Endothelial cell of umbilical vein (primary cell): ENCODE measurements around the gene SLC38A4. TPM values are rescaled to one million over a fixed set of nuclear protein-coding genes. Genes with fewer than 3 reads are reported as not detected.

Experiments used
- Bru-seq: library from RNA; stranded (reverse); fragments of 400-500 nt; gene quantifications from one replicate; lab custom pipeline; 2021; lab: Mats Ljungman, UMichigan
- BruChase-seq, 2 experiments: library from RNA; stranded (reverse); fragments of 400-500 nt; gene quantifications; one replicate each; lab custom pipeline; 2021; lab: Mats Ljungman, UMichigan
- BruUV-seq: library from RNA; stranded (reverse); fragments of 400-500 nt; replicated peaks from 2 replicates; lab custom pipeline; 2021; lab: Mats Ljungman, UMichigan
- CTCF ChIA-PET: fragments of 300-600, 350-600 bp; sonication (Branson Sonifier 250); formaldehyde crosslinking; loops from one replicate; lab custom pipeline; 2021; ENCODE audit warnings: antibody characterized with exemption, inconsistent platforms; lab: Charles Lee
- POLR2A ChIA-PET: fragments of 300-600, 350-600 bp; sonication (Branson Sonifier 250); formaldehyde crosslinking; loops from one replicate; lab custom pipeline; 2021; ENCODE audit warnings: antibody characterized with exemption, inconsistent platforms; lab: Charles Lee
- DNase-seq: peaks from one replicate; pipeline ENCODE4 v3.0.0-alpha.2; 2011; ENCODE audit warnings: low read depth, low spot score
- FAIRE-seq: peaks from 2 replicates; lab custom pipeline; 2011; peaks lifted over from hg19 to GRCh38; lab: Jason Lieb, UNC
- H2AFZ ChIP-seq: 2 replicates; pipeline ENCODE4 v1.6.0; 2012; ENCODE audit warnings: low read depth, low read length, control low read depth, inconsistent platforms
- H3K27ac ChIP-seq: 2 replicates; pipeline ENCODE4 v1.5.1; 2011; ENCODE audit warnings: low read depth, mild to moderate bottlenecking, control low read depth, low read length, moderate library complexity; ENCODE audit not compliant: insufficient read depth
- H3K27me3 ChIP-seq, 2 experiments: 2 replicates each; pipeline versions ENCODE4 v1.6.0 to v1.6.1; 2011; ENCODE audit warnings: low read length in 2 of 2, mixed read lengths in 1 of 2; ENCODE audit not compliant: control insufficient read depth in 2 of 2, insufficient read depth in 2 of 2
- H3K36me3 ChIP-seq, 2 experiments: 2 replicates in 1 of 2; 3 replicates in 1 of 2; pipeline ENCODE4 v1.5.1; 2011; ENCODE audit warnings: low read length in 2 of 2, mild to moderate bottlenecking in 1 of 2, moderate library complexity in 1 of 2; ENCODE audit not compliant: control insufficient read depth in 2 of 2, insufficient read depth in 2 of 2; ENCODE audit errors: extremely low read depth in 1 of 2
- H3K4me1 ChIP-seq: 3 replicates; pipeline ENCODE4 v1.5.1; 2011; ENCODE audit warnings: mild to moderate bottlenecking, low read length; ENCODE audit not compliant: control insufficient read depth, insufficient read depth; ENCODE audit errors: extremely low read depth
- H3K4me2 ChIP-seq: 2 replicates; pipeline ENCODE4 v1.6.1; 2011; ENCODE audit warnings: low read length, control low read depth, mixed read lengths; ENCODE audit not compliant: insufficient read depth
- H3K4me3 ChIP-seq, 3 experiments: fragments of 200-600 bp in 1 of 3; sonication (generic), shearing (Covaris generic) in 1 of 3; replicated peaks in 1 of 3; 2 replicates each; pipeline ENCODE4 v1.5.1; 2011 to 2016; ENCODE audit warnings: control low read depth in 3 of 3, low read length in 3 of 3, mild to moderate bottlenecking in 2 of 3, inconsistent platforms in 1 of 3, low read depth in 1 of 3, moderate library complexity in 1 of 3; ENCODE audit not compliant: insufficient read depth in 1 of 3
- H3K79me2 ChIP-seq: 2 replicates; pipeline ENCODE4 v1.6.0; 2012; ENCODE audit warnings: low read length, inconsistent platforms; ENCODE audit not compliant: control insufficient read depth, insufficient read depth
- H3K9ac ChIP-seq: replicated peaks from 2 replicates; pipeline ENCODE3; 2011; ENCODE audit warnings: low read length, control low read depth; ENCODE audit not compliant: insufficient read depth; ENCODE audit errors: extremely low read depth
- H3K9me1 ChIP-seq: replicated peaks from 3 replicates; pipeline ENCODE4 v1.6.0; 2011; ENCODE audit warnings: mild to moderate bottlenecking, low read length; ENCODE audit not compliant: control insufficient read depth, insufficient read depth; ENCODE audit errors: extremely low read depth
- H3K9me3 ChIP-seq: replicated peaks from 2 replicates; pipeline ENCODE4 v1.5.1; 2012; ENCODE audit warnings: low read length, inconsistent platforms; ENCODE audit not compliant: control insufficient read depth, insufficient read depth
- H4K20me1 ChIP-seq: replicated peaks from 2 replicates; pipeline ENCODE3; 2011; ENCODE audit warnings: mild to moderate bottlenecking, low read length; ENCODE audit not compliant: control insufficient read depth, insufficient read depth; ENCODE audit errors: extremely low read depth
- CTCF ChIP-seq, 2 donors: IDR thresholded peaks; 1 replicate in 1 of 2; 2 replicates in 1 of 2; pipeline ENCODE4 v1.5.1; 2011; ENCODE audit warnings: low read length in 2 of 2, mild to moderate bottlenecking in 2 of 2, moderate library complexity in 2 of 2, control low read depth in 1 of 2, inconsistent platforms in 1 of 2, low read depth in 1 of 2; ENCODE audit not compliant: insufficient read depth in 1 of 2; ENCODE audit errors: extremely low read depth in 1 of 2
- EZH2 ChIP-seq: IDR thresholded peaks from 2 replicates; pipeline ENCODE4 v1.6.1; 2012; ENCODE audit warnings: borderline replicate concordance, low read depth, mild to moderate bottlenecking, moderate library complexity, low read length, inconsistent platforms; ENCODE audit not compliant: severe bottlenecking
- FOS ChIP-seq: IDR thresholded peaks from 2 replicates; pipeline ENCODE4 v1.6.1; 2011; ENCODE audit warnings: mild to moderate bottlenecking, low read length, moderate library complexity, borderline replicate concordance; ENCODE audit not compliant: insufficient read depth
- GATA2 ChIP-seq: IDR thresholded peaks from 2 replicates; pipeline ENCODE4 v1.7.0; 2011; ENCODE audit warnings: low read depth, mild to moderate bottlenecking, moderate library complexity, mixed read lengths, low read length; ENCODE audit not compliant: insufficient read length, insufficient read depth
- JUN ChIP-seq: IDR thresholded peaks from 2 replicates; pipeline ENCODE4 v1.6.1; 2011; ENCODE audit warnings: borderline replicate concordance, low read depth; ENCODE audit not compliant: insufficient read length, insufficient read depth
- MAX ChIP-seq: IDR thresholded peaks from 2 replicates; pipeline ENCODE4 v1.6.1; 2011; ENCODE audit not compliant: insufficient read depth, insufficient read length
- MYC ChIP-seq: IDR thresholded peaks from one replicate; pipeline ENCODE4 v1.6.1; 2011; ENCODE audit warnings: mild to moderate bottlenecking, low read depth, low read length
- POLR2AphosphoS5 ChIP-seq: IDR thresholded peaks from 2 replicates; pipeline ENCODE4 v1.6.1; 2012; ENCODE audit warnings: low read depth, mild to moderate bottlenecking, control low read depth, low read length, moderate library complexity; ENCODE audit not compliant: insufficient read depth
- dilution Hi-C: fragments of 300-500 bp; cut with MboI; formaldehyde crosslinking; loops from one replicate; pipeline ENCODE4 v1.15.0; 2019; ENCODE audit warnings: low sequenced_read_pairs; ENCODE audit not compliant: extremely low pct_ligation_motif_present
- intact Hi-C: fragments of 100-400 bp; cut with micrococcal nuclease; formaldehyde crosslinking; loops from one replicate; pipeline ENCODE4 v1.10.0; 2022
- long read RNA-seq: library from polyadenylated mRNA; stranded (forward); transcript quantifications from one replicate; pipeline ENCODE4 v2.0.0, GENCODE V29; 2021
- polyA minus RNA-seq, 3 experiments: library from RNA; depleted of rRNA, polyadenylated mRNA; stranded (reverse); fragments of >200 nt; gene quantifications; 1 replicate in 1 of 3; 2 replicates in 2 of 3; pipeline ENCODE4 v1.2.3, GENCODE V29; 2011
- polyA plus RNA-seq, 4 experiments: library from polyadenylated mRNA; depleted of rRNA in 3 of 4; stranded (reverse) in 3 of 4; unstranded in 1 of 4; fragments of >200 nt; gene quantifications; 2 replicates each; pipeline versions ENCODE4 v1.2.1 to v1.2.3, GENCODE V29; 2011 to 2012; ENCODE audit warnings: missing spikeins in 1 of 4
- total RNA-seq: library from RNA; stranded (reverse); gene quantifications from 2 replicates; pipeline ENCODE4 v1.2.3, GENCODE V29; 2021

SLC38A4 gene
- total RNA-seq (0.66 TPM in 1 of 2 replicates, not detected in the other), polyA plus RNA-seq (0.19 and 0.36 TPM in 2 replicates), polyA minus RNA-seq (0.34 and 0.79 TPM in 2 replicates), Bru-seq, nascent RNA (percentile 17 among the genes with signal in this experiment), BruChase-seq, experiment 1, labeled RNA remaining after a 6-hour chase (percentile 9 among the genes with signal in this experiment), BruChase-seq, experiment 2, labeled RNA remaining after a 2-hour chase (percentile 7 among the genes with signal in this experiment)
- 0.16 and 0.19 TPM in 2 replicates for polyA plus RNA-seq (2011; cell fraction: cytosol; rRNA removed)
- 0.26 and 0.34 TPM in 2 replicates for polyA plus RNA-seq (2011; cell fraction: nucleus; rRNA removed)
- 0.19 TPM in 2 replicates for polyA plus RNA-seq (2012)
- polyA minus RNA-seq (2011; cell fraction: cytosol; rRNA and poly(A)+ RNA removed), result not detected
- polyA minus RNA-seq (2011; cell fraction: nucleus; rRNA and poly(A)+ RNA removed), result 0.14 and 0.53 TPM in 2 replicates
- long read RNA-seq, result 0 reads

GRCh38 chr12:46825591-46826414, at the start of gene SLC38A4:
Gene SLC38A4 (minus strand): TSS chr12:46825997. CDS start chr12:46793071, 32,926 bp downstream.
- TF ChIP-seq FOS (no peak), POLR2AphosphoS5 (no peak), MYC (no peak), CTCF (IDR thresholded peaks at IDR 0.05; ENCODE audit: extremely low read depth in 1 of 2, insufficient read depth in 1 of 2, low read depth in 1 of 2, low read length in 2 of 2) (no peak), MAX (no peak), GATA2 (no peak), EZH2 (no peak), JUN (no peak)
- no peaks in the 10 kb centered on the region for H4K20me1 ChIP-seq
- no peaks in the 10 kb centered on the region for H3K79me2 ChIP-seq
- peak within 1 kb of the TSS in 2 of 3 experiments; percentile 15 to 40 for H3K4me3 ChIP-seq
- dilution Hi-C loops (no loop called here), intact Hi-C loops (no loop called here)
- H3K36me3 ChIP-seq, result no peaks in the 10 kb centered on the region
- H3K27me3 ChIP-seq, result peaks cover 39 to 60% of the 10 kb centered on the region in 2 experiments
- peaks cover 7% of the 10 kb centered on the region for H3K4me1 ChIP-seq
- peak; percentile 64 for DNase-seq
- CTCF ChIA-PET, result no interaction called here
- no peak within 1 kb of the TSS for H3K9ac ChIP-seq
- H3K9me1 ChIP-seq, result no peaks in the 10 kb centered on the region
- peak within 1 kb of the TSS; percentile 81 for H3K4me2 ChIP-seq
- no TSS peak for BruUV-seq
- H3K9me3 ChIP-seq, result no peaks in the 10 kb centered on the region
- no peak within 1 kb of the TSS for H3K27ac ChIP-seq
- POLR2A ChIA-PET, result no interaction called here
- peak within 1 kb of the TSS; percentile 80 for H2AFZ ChIP-seq
- FAIRE-seq, result peak; percentile 75
